Spinal cord (tissue), 10 donors: Measurements from ENCODE around the gene CTU1. TPM values are rescaled to one million over a fixed set of nuclear protein-coding genes. Genes with fewer than 3 reads are reported as not detected.

Source experiments
- DNase-seq, 6 donors: peaks; one replicate each; pipeline versions ENCODE4 v3.0.0 to v3.0.0-alpha.2; 2013 to 2015; ENCODE audit warnings: low spot score in 6 of 6, low read depth in 4 of 6
- H3K27ac ChIP-seq: one replicate; pipeline ENCODE4 v1.5.1; 2013; ENCODE audit warnings: low read depth, low read length, control low read depth
- H3K27me3 ChIP-seq: one replicate; pipeline ENCODE4 v1.6.1; 2013; ENCODE audit warnings: low read length; ENCODE audit not compliant: control insufficient read depth, insufficient read depth
- H3K36me3 ChIP-seq: one replicate; pipeline ENCODE4 v1.6.1; 2013; ENCODE audit warnings: low read length; ENCODE audit not compliant: control insufficient read depth, insufficient read depth
- H3K4me1 ChIP-seq: one replicate; pipeline ENCODE4 v1.6.1; 2013; ENCODE audit warnings: low read length; ENCODE audit not compliant: control insufficient read depth, insufficient read depth
- H3K4me3 ChIP-seq: one replicate; pipeline ENCODE4 v1.5.1; 2013; ENCODE audit warnings: low read depth, low read length, control low read depth
- H3K9me3 ChIP-seq: one replicate; pipeline ENCODE4 v1.6.1; 2013; ENCODE audit warnings: low read length; ENCODE audit not compliant: control insufficient read depth, insufficient read depth
- WGBS: methylation state at CpG from one replicate; pipeline ENCODE4 v1.1.5; 2013; ENCODE audit warnings: missing lambda C conversion rate; ENCODE audit not compliant: insufficient coverage; 5-methylcytosine and 5-hydroxymethylcytosine counted together
- polyA plus RNA-seq, 2 donors: library from polyadenylated mRNA; unstranded; fragments of 120-200 nt; gene quantifications; one replicate each; pipeline ENCODE4 v1.2.1, GENCODE V29; 2013; ENCODE audit not compliant: insufficient read length in 2 of 2
- total RNA-seq, 2 donors: library from RNA; depleted of rRNA in 1 of 2; stranded (reverse); fragments of 120-200 nt in 1 of 2; fragments of >200 nt in 1 of 2; gene quantifications; one replicate each; pipeline versions ENCODE4 v1.2.3 to v1.2.4, GENCODE V29; 2013 to 2014
- donor health status: healthy.

The CTU1 gene
- total and polyA plus RNA-seq, 4 donors = 1.8 to 6.4 (median 5.0) TPM

DNA sequence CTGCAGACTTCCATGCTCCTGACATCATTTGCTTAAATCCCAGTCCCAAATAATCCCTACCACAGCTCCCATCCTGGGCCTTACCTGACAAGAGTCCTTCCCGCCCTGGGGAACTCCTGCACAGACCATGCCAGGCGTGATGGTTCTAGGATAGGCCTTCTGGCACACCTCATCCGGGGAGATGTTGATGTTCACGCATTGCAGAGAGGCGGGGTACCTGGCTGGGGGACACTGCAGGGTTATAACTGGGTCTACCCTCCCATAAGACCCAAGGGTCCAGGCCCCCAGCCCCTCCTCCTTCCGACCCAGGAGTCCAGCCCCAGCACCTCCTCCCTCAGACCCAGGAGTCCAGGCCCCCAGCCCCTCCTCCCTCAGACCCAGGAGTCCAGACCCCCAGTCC is 29.5 kb downstream of the CTU1 start:
- no peak overlapping the region for H3K27ac ChIP-seq
- 86% methylated on average over 6 of the region's 6 CpGs for WGBS
- peaks cover 3% of the 10 kb centered on the region for H3K36me3 ChIP-seq
- no peaks in the 10 kb centered on the region for H3K27me3 ChIP-seq
- no peaks in the 10 kb centered on the region for H3K9me3 ChIP-seq
- no peaks in the 10 kb centered on the region for H3K4me1 ChIP-seq
- H3K4me3 ChIP-seq = no peak overlapping the region
- no peak for DNase-seq

DNA sequence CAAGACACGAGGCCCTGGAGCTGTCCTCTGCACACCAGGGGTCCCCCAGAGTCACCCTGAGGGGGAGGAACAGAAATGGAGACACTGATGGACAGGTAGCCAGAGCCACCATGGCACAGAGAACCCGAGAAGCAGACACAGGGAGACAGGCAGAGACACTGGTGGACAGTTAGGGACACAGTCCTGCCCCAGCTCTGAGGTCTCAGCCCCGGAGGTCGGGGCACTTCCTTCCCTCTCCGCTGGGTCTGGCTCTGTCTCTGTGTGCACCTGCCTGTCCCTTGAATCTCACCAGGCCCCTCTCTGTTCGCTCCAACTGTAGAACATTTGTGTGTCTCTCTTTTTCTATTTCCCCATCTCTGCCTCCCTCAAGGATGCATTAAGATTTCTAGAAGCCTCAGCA is 30.1 kb downstream of the CTU1 start:
- Histone ChIP-seq H3K27me3 (no peaks in the 10 kb centered on the region), H3K27ac (no peak overlapping the region), H3K36me3 (peaks cover 3% of the 10 kb centered on the region), H3K9me3 (no peaks in the 10 kb centered on the region), H3K4me3 (no peak overlapping the region), H3K4me1 (no peaks in the 10 kb centered on the region)
- 70% methylated on average over 6 of the region's 6 CpGs for WGBS
- no peak for DNase-seq

DNA sequence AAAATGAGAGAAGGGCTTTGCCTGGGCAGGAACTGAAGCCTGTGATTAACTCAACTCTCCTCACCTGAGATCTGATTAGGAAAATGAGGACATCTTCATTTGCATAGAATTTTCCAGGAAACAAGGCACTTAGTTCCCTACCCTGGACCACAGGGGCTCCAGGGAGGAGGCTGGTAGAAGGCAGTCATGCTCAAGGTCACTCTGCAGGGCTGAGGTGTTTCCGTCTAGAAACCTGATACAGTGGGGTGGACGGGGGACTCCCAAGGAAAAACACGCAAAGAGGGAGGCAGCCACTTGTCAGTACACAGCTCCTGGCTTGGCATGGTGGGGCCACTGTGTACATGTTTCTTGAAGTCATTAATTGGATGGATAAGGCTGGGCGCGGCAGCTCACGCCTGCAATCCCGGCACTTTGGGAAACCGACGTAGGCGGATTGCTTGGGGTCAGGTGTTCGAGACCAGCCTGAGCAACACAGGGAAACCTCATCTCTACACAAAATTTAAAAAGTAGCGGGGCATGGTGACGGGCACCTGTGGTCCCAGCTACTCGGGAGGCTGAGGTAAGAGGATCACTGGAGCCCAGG is 31.5 kb downstream of the CTU1 start:
- Histone ChIP-seq H3K27ac (no peak overlapping the region), H3K27me3 (no peaks in the 10 kb centered on the region)
- WGBS = 71% methylated on average over 6 of the region's 14 CpGs

DNA sequence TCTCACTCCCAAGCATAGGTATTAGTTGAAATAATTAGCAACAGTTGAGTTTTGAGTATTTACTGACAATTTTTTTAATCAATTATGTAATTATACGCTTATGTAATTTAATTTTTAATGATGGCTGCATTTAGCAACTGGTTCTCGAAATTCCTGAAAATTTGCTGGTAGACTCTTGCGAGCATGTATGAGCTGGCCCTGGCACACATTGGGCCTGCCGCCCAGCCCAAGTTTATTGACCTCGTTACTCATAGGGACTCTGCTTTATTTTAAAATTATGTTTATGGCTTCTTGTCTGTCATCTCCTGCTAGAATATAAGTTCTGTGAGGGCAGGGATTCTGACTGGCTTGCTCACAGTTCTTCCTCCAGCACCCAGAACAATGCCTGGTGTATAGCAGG is 32.2 kb downstream of the CTU1 start:
- no peaks in the 10 kb centered on the region for H3K4me1 ChIP-seq
- no peaks in the 10 kb centered on the region for H3K27me3 ChIP-seq
- WGBS = 100% methylated on average over 2 of the region's 5 CpGs
- H3K27ac ChIP-seq = no peak overlapping the region
- H3K9me3 ChIP-seq = no peaks in the 10 kb centered on the region
- peaks cover 3% of the 10 kb centered on the region for H3K36me3 ChIP-seq
- no peak overlapping the region for H3K4me3 ChIP-seq
- DNase-seq = no peak

More for the DNA sequence above, 31.5 kb downstream of the CTU1 start:
- Histone ChIP-seq H3K36me3 (peaks cover 3% of the 10 kb centered on the region), H3K4me1 (no peaks in the 10 kb centered on the region), H3K4me3 (no peak overlapping the region), H3K9me3 (no peaks in the 10 kb centered on the region)
- DNase-seq = no peak

DNA sequence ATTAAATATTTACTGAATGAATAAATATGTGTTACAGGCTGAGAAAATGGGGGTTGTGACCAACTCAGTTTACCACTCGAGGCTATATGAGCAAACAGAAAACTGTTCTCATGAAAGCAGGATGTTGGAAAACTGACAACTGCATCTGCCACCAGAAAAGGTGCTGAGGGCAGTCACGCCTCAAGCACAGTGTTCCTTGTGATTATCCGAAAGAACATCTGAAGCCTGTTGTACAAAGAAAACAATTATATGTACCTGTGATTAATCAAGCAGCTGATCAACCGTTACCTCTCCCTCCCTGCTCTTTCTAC is 37.2 kb downstream of the CTU1 start:
- Histone ChIP-seq H3K36me3 (no peaks in the 10 kb centered on the region), H3K4me1 (no peaks in the 10 kb centered on the region), H3K4me3 (no peak overlapping the region), H3K9me3 (no peaks in the 10 kb centered on the region), H3K27me3 (peaks cover 2% of the 10 kb centered on the region), H3K27ac (no peak overlapping the region)
- no peak for DNase-seq
- WGBS = 45% methylated on average over 1 of the region's 4 CpGs

DNA sequence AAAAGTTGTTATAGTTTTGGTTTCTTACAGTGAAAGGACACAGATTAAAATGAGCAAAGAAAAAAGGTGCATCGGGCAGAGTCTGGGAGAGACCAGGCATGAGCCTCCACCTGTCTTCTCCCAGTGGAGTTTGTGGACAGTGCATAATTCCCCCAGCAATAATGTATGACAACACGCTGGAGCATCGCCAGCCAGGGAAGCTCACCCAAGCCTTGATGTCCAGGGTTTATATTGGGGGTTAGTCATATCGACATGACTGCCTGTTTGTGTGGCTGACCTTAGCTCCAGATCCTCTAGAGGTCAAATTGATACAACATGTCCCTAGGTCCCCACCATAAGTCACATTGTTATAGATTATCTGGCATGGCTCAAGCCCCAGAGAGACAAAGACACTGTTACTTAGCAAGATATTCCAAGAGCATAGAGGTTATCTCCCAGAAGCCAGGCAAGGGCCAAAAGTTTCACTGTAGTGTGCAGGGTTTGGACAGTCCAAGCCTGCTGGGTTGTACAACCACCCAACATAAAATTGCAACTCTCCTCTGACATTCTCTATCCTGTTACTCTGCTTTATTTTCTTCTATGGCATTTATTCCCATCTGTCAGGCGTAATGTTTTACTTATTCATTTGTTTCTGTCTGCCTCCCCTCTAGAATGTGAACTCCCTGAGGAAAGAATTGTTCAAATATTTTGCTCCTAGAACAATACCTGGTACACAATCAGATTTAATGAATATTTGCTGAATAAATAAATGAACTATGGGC is 37.7 kb downstream of the CTU1 start:
- no peak for DNase-seq
- no peak overlapping the region for H3K27ac ChIP-seq
- H3K4me1 ChIP-seq = no peaks in the 10 kb centered on the region
- no peak overlapping the region for H3K4me3 ChIP-seq
- WGBS = 90% methylated on average over 2 of the region's 5 CpGs
- H3K9me3 ChIP-seq = no peaks in the 10 kb centered on the region
- H3K36me3 ChIP-seq = no peaks in the 10 kb centered on the region
- H3K27me3 ChIP-seq = peaks cover 6% of the 10 kb centered on the region

DNA sequence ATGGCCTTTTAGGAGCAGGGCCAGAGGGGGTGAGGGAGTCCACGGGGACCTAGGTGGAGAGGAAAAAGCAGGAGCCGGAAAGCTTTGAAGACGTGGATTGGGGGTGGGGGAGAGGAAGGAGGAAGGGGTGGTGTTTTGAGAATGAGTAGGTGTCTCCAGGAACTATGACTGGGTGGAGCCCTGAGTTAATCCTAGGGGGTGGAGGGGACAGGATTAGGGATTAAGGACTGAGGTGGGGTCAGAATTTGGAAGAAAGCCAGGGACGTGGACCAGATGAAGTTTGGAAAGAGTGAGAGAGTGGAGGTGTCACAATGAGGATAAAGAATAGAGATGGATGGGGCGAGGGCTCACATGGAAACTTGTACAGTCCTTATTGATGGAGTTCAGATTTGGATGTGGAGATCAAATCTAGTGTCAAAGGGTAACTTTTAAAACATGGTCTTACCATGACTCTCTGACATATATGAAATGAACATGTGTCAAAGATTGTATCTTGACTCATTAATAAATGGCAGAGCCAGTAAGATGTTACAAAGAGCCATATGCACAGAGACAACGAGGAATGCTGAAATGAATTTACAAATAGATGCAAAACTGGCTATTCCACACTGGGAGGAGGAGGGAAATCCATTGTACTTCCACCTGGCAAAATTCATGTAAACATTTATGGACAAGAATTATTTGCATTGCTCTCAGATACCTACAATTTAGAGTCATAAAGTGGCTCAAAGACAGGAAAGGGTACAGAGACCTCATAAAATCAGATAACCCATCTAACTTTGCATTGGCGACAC is 41.6 kb downstream of the CTU1 start:
- peaks cover 21% of the 10 kb centered on the region for H3K27me3 ChIP-seq
- WGBS = 72% methylated on average over 6 of the region's 7 CpGs
- H3K4me3 ChIP-seq = no peak overlapping the region
- no peak overlapping the region for H3K27ac ChIP-seq
- no peaks in the 10 kb centered on the region for H3K9me3 ChIP-seq
- no peak for DNase-seq
- H3K4me1 ChIP-seq = peaks cover 8% of the 10 kb centered on the region
- H3K36me3 ChIP-seq = no peaks in the 10 kb centered on the region

DNA sequence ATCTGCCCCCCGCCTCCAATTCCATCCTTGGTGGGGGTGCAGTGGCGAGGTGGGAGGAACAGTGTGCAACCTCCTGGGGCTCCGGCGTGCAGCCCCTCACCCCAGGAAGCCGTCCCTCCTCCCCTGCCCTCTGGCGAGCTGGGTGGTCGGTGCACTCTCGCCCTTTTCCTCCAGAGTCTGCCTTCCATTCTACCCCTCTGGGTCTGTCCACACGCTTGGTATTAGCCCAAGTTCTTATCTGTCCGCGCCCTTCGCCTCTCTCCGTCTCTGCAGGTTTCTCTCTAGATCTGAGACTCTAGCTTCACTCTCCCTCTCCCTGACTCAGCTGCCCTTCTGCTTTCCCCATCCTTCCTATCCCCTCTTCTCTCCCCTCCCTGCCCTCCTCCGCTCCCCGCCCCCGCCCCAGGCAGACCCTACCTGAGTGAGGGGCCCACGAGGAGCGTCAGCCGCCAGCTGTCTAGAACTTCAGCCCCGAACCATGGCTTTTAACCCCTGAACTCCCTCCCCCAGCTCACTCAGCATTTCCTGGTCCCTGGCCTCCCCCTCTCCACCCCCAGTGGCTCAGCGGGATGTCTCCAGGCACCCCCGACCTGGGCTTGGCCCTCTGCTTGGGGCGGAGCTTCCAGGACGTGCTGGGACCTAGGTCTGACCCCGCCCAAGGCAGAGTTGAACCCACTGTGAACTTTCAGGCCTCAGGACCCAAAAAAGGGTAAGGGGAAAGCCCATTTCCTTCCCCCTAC is 42.8 kb downstream of the CTU1 start:
- H3K4me3 ChIP-seq = peak overlapping the region; percentile 2
- peak in 1 of 6 donors; percentile 1 for DNase-seq
- WGBS = 9% methylated on average over 20 of the region's 25 CpGs
- no peaks in the 10 kb centered on the region for H3K9me3 ChIP-seq
- H3K27me3 ChIP-seq = peaks cover 21% of the 10 kb centered on the region
- H3K4me1 ChIP-seq = peaks cover 8% of the 10 kb centered on the region
- no peak overlapping the region for H3K27ac ChIP-seq
- H3K36me3 ChIP-seq = no peaks in the 10 kb centered on the region

DNA sequence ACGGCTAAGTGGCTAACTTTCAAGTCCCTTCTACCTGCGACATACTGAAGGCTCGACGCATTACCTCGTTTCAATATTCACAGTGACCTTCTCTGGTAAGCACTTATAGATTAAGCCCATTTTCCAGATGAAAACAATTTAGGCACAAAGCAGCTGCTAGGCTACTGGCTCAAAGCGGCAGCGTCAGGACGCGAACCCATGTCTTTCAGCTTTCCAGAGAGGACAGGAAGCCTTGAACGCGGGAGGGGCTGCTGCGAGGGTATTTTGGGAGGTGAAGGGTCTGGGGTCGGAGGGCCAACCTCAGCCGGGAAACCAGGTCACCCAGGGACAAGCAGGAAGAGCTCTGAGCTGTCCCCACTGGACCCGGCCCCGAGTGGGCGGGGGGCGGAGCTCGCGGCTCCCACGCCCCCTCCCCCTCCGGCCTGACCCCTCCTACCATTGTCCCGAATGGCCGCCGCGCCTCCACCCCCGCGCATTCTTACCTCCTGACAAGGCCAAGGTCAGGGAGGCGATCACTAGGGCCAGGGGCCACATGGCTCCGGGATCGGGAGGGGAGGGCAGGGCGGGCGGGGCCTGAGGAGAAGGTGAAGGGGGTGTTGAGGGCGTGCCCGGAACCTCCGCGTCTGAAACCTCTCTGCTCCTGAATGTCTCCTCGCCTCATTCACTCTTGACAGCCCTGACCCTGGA is 43.5 kb downstream of the CTU1 start, which contains the start of gene KLK13:
KLK13 (minus strand) TSS at position 559 of the 687 bp plus-strand sequence; CDS start at position 534, 25 bp downstream.
- WGBS = 25% methylated on average over 13 of the region's 38 CpGs
- no peaks in the 10 kb centered on the region for H3K36me3 ChIP-seq
- H3K27me3 ChIP-seq = peaks cover 23% of the 10 kb centered on the region
- peak within 1 kb of the TSS; percentile 2 for H3K4me3 ChIP-seq
- no peak within 1 kb of the TSS for H3K27ac ChIP-seq
- DNase-seq = peak in 2 of 6 donors; percentile 5 to 9
- H3K9me3 ChIP-seq = no peaks in the 10 kb centered on the region
- H3K4me1 ChIP-seq = peaks cover 8% of the 10 kb centered on the region
